HG03378 (cell line): ENCODE data around the gene GH1.
"Not testable (repeated sequence)": the region's sequence is repeated elsewhere in the genome, so short reads cannot be mapped to it uniquely, and the experiment has no call there.

Source experiments
- ATAC-seq: cut with Tn5 transposase; IDR thresholded peaks from one replicate; pipeline ENCODE4 v1.9.1; 2021; ENCODE audit warnings: mild to moderate bottlenecking, moderate library complexity; ENCODE audit not compliant: unreplicated experiment

The GH1 gene

DNA sequence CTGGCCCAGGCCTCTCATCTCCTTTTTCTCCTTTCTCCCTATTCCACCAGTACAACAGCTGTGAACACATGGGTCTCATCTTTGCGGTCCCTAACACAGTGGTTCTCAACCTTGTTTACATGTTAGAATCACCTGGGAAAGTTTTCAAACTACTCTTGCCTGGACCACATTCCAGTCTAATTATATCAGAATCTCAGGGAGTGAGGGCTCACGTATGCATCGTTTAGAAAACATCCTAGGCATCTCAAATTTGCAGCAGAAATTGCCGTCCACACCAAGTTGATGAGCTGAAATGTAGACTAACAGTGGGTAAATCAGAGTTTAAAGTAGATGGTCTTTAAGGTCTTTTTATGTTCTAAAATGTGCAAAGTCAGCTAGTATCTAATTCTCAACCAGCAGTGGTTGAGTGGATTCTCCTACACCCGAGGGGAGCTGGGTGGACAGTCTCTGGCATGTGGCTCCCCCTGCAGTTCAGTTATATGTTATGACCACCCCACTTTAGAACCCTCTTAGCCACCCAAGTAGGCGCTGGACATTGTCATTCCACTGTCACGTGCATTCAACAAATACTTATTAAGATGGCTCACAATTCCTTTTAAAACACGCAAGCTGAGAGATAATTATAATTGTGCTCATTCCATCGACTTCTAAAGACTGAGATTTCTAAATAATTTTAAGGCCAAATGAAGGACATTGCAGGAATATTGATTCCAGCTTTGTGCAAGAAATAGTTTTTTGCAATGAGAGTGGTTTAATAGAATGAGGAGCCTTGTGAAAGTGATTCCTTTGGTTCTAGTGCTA, 48.9 kb downstream of the GH1 start:
- ATAC-seq = not testable (repeated sequence)
